CD4-positive, alpha-beta T cell treated with Interleukin-4 for 4 hours (primary cell): ENCODE data around the gene KTI12.
"Not testable (repeated sequence)": the region's sequence is repeated elsewhere in the genome, so short reads cannot be mapped to it uniquely, and the experiment has no call there.

ENCODE experiments used
- DNase-seq: peaks from one replicate; pipeline ENCODE4 v3.0.0-alpha.2; 2020

The KTI12 gene

DNA sequence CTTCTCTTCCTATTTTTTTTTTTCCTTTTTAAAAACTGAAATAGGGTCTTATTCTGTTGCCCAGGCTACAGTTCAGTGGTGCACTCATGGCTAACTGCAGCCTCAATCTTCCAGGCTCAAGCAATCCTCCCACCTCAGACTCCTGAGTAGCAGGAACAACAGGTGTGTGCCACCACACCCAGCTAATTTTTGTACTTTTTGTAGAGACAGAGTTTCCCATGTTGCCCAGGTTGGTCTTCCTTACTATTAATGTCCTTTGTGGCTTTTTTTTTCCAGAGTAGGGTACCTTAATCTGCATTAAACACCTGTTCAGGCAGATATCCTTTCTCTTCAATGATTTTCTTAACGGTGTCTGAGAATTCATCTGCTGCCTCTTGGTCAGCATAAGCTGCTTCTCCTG, 4.3 kb upstream of the KTI12 start:
- no peak for DNase-seq

DNA sequence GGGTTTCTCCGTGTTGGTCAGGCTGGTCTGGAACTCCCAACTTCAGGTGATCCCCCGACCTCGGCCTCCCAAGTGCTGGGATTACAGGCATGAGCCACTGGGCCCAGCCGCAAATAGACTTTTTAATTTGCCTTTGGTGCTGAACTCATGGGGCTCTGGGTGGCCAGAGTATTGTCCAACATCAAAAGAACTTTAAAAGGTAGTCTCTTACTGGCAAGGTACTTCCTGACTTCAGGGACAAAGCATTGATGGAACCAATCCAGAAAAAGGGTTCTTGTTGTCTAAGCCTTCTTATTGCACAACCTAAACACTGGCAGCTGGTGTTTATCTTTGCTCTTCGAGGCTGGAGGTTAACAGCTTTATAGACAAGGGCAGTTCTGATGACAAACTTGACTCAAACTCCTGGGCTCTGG, 3.8 kb upstream of the KTI12 start:
- DNase-seq: no peak

DNA sequence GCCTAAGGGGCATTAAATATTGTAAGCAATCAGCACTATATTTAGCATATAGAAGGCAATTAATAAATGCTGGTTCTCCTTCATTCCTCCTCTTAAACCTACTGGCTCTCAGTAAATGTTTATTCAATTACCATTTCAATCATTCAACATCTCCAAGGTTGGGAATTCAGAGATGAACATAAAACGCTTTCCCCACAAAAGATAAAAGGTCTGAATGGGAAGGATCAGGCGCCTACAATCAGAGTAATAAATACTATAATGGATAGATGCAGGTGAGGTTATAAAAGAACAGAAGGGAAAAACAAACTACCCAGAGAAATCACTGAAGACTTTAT, 407 bp upstream of the KTI12 start:
- DNase-seq: no peak

DNA sequence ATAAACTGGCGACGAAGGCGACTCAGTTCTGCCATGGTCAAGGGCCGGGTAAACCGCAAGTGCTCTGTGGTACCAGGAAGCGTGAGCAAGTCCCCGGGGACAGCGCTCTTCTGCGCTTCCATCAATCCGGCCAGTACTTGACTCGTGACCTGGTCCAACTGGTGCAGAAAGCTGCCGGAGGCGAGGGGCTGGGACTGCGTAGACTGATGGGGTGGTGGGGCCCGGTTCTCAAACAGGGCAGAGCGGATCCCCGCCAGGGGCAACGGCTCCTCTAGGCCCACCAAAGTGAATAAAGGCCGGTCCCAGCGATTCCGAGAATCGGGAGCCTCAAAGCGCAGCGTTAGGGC, 852 bp downstream of the KTI12 start:
- DNase-seq: no peak

DNA sequence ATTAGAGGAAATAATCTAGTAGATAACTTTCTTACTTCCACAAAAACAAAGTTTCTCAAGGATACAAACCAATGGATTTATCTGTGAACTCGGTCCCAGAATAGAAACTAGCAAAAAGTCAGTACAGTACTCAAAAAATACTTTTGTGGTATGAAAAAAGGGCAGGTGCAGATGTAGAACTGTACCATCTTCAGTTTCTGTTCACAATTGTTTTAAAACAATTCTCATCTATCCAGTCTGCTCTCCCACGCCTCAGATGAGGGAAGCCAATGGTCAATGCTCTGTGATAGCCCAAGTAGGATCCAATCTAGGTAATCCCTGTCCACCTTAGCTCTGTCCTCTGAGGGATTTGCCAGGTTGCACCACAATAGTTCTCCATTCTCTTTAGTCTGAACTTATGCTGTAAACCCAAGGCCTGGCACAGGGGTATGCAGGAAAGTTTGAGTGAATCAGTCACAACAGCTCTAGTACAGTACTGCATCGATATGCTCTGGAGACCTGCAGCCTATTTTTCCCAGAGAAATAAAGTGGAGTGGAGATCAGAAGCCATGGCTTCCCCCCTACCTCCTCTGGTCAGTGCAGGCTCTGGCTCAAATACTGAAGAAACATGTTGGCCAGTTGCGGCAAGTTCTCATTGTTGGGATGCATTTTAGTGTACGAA, 1.4 kb downstream of the KTI12 start:
- DNase-seq: no peak

GRCh38 chr1:52028839-52029238, 4.8 kb downstream of the KTI12 start:
- not testable (repeated sequence) for DNase-seq

DNA sequence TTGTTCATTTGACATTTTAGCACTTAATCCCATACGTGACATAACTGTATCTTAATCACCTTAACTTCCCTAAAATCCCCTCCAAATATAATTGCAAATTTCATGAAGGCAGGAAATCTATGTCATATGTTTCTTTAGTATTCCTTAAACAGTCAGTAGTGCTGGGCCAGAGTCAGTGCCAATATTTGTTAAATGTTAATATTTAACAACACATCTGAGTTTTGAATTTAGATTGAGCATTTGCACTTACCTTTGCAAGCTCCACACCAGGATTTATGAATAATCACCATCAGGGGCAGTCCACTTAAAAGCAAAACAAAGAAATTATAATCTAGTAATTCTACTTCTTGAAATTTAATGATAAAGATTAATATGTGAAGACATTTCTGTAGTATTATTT, 5.3 kb downstream of the KTI12 start:
- no peak for DNase-seq

GRCh38 chr1:52026278-52026677, 7.3 kb downstream of the KTI12 start:
- no peak for DNase-seq

- DNase-seq: no peak
Observed at GRCh38 chr1:52022133-52022532, 11.5 kb downstream of the KTI12 start.

DNA sequence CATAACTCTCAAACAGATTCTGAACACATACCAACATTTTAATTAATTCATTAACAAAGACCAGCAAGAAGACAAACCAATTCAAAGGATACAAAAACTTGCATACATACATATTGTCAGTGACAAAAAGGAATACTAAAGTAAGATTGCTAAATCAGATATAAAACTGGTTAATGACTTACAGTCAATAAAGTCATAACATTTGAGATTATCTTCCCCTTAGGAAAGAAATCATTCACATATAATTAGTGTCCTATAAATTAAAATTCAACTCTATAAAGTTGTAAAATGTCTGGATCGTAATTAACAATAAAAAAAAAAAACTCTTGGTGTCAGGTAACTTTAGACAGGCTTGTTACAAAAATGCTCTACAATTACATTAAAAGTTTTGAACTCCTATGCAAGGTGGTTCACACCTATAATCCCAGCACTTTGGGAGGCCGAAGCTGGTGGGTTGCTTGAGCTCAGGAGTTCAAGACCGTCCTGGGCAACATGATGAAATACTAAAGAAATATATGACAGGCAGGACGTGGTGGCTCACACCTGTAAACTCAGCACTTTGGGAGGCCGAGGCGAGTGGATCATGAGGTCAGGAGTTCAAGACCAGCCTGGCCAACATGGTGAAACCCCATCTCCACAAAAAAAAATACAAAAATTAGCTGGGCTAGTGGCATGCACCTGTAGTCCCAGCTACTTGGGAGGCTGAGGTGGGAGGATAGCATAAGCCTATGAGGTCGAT, 25.4 kb downstream of the KTI12 start:
- no peak for DNase-seq

GRCh38 chr1:52007215-52008002, 26.2 kb downstream of the KTI12 start:
- no peak for DNase-seq

- not testable (repeated sequence) for DNase-seq
Observed at GRCh38 chr1:52006081-52006553, 27.5 kb downstream of the KTI12 start.

DNA sequence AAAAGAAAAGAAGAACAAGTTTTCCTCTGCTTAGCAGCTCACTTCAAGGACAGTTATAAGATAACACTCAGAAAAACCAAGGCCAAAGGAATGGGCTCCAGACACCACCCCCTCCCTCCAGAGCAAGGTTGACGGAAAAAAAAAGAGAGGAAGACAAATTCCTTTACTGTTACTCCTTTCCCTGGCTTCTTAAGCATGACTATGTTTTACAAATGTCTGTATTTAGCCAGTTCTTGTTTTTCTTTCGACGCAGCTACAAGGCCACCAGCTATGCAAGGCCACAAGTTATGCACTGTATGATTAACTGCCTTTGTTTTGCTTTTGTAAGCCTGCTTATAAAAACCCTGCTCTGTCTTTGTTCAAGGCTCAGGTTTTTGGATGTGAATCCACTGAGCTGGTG, 28.1 kb downstream of the KTI12 start:
- not testable (repeated sequence) for DNase-seq

- DNase-seq: no peak
Observed at GRCh38 chr1:52003877-52004276, 29.7 kb downstream of the KTI12 start.

DNA sequence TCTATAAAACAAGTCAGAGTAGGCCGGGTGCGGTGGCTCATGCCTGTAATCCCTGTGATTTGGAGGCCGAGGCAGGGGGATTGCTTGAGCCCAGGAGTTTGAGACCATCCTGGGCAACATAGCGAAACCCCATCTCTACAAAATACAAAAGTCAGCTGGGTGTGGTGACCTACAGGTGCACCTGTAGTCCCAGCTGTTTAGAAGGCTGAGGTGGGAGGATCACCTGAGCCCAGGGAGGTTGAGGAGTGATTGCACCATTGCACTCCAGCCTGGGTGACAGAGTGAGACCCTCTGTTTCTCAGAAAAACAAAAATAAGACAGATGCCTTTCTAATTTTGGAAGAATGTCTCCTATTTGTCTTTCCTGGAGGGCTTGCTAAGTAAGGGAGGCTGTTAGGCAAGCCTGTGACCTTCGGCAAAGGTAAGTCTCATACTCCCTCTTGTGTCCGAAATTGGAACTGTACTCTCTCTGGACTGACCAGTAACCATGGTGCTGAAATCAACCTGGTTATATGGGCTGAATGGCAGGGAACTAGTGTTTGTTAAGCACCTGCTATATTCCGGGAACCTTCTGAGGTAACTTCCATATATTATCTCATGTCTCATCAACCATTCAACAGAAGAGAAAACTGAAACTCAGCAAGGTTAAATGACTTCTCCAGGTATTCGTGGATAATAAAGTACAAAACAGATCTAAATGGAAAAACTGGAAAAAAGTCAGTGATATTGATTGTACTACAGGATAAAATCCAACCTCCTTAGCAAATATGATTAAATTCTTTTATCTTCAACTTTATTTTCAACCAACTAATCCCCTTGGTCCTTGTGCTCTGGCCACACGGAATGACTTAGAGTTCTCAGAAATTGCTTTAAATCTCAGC, 31.3 kb downstream of the KTI12 start:
- peak; percentile 73 for DNase-seq

DNA sequence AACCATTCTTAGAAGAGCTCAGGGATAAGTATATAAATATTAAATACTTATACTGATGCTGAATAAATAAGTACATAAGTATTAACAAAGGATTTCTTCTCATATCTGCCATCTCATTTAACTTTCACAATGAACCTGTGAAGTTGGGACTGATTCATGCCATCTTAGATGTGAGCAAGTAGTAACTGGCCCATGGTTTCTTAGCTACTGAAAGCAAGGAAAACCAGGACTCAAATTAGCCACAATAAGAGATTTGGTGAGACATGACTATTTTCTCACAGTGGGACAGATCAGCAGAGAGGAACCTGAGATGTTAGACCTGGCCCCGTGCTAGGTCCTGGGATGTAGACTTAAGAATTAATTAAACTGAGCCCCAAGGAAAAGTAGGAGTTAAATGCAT, 34.9 kb downstream of the KTI12 start:
- no peak for DNase-seq

GRCh38 chr1:51997974-51998382, 35.6 kb downstream of the KTI12 start:
- DNase-seq: no peak

DNA sequence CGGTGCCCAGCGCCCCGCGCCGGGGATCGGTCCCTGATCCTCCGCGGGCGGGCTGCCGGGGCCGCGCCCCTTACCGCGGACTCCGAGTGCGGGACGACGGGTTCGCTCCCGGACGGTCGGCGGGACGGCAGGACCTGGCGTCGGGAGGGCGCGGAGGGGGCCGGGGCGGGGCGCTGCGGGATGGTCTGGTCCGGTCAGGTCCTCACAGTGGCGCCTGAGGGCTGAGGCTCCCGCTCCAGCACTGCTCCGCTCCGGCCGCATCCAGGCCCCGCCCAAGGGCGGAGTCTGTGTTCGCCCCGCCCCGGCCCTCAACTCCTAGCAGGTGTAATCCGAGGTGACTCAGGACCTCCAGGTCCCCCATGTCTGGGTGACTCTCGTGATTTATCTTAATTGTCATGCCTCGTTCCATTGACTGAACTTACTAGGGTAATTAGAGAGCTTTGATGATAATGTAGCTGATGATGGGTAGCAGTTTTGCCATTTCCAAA, 43.1 kb downstream of the KTI12 start, which contains the start of gene RAB3B:
RAB3B (minus strand) TSS at position 223 of the 488 bp plus-strand sequence. CDS start 13,583 bp downstream, outside the sequence.
- peak; percentile 71 for DNase-seq

DNA sequence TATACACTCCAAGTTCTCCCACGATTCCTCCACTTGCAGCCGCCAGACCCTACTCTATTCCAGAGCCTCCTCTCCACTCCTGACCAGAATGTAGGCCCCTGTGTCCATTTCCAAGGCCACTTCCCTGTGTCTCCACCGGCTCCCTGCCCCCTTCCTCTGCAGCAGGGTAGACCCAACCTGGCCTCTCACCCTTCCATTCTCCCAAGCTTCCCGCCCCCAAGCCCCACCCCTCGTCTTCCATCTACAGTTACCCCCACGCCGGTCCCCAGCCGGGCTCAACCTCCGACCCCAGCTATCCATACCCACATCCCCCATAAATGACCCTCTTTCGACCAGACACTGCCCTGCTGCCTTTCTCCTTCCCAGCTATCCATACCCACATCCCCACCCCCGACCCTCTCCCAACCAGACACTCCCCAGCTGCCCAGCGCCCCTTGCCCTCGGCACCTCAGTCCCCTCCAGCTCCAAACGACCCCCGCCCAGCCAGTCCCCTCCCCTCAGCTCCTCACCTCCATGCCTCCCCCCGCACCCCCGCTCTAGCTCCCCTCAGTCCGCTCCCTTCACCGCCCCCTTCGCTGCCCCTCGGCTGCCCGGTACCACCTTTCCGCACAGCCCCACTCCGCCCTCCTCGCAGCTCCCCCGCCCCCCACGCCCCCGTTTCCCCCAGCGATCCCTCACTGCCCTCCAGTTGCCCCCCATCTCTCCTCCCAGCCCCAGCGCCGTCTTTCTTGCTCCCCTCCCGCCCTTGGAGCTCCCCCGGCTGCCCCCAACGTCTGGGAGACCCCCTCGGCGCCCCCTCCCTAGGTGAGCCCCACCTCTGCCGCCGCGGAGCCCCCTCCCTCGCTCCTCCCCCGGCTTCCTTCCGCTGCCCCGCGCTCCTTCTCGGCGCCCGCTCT, 43.8 kb downstream of the KTI12 start:
- DNase-seq: no peak

- DNase-seq: no peak
Observed at GRCh38 chr1:51988254-51988653, 45.4 kb downstream of the KTI12 start.

GRCh38 chr1:51986718-51987117, 46.9 kb downstream of the KTI12 start:
- no peak for DNase-seq

DNA sequence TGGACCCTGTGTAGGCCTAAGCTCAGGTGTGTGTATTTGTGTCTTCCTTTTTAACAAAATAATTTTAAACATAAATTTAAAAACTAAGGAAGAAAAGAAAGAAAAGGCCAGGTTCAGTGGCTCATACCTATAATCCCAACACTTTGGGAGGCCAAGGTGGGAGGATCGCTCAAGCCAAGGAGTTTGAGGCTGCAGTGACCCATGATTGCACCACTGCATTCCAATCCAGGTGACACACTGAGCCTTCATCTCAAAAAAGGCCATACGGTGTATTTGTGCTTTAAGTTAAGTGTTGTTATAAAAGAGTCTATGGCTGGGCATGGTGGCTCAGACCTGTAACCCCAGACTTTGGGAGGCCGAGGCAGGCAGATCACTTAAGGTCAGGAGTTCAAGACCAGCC, 51.4 kb downstream of the KTI12 start:
- no peak for DNase-seq
